HEK293T (cell line): ENCODE data around the gene PFKP.

ENCODE experiments used
- ELF4 ChIP-seq: fragments of 450-650 bp; IDR thresholded peaks from 2 replicates; pipeline ENCODE4 v1.6.1; 2017; ENCODE audit warnings: antibody characterized with exemption
- SP1 ChIP-seq: fragments of 450-650 bp; IDR thresholded peaks from 2 replicates; pipeline ENCODE4 v1.6.1; 2017
- SUZ12 ChIP-seq: fragments of 450-650 bp; IDR thresholded peaks from 2 replicates; pipeline ENCODE4 v1.6.1; 2016; ENCODE audit warnings: mild to moderate bottlenecking
- ZNF384 ChIP-seq: fragments of 450-650 bp; IDR thresholded peaks from 2 replicates; pipeline ENCODE4 v1.6.1; 2016

GRCh38 chr10:3060481-3060889 lies 6.9 kb upstream of the PFKP start:
- TF ChIP-seq SUZ12 = no peak
- no peak for TF ChIP-seq ELF4
- TF ChIP-seq SP1 = no peak
- no peak for TF ChIP-seq ZNF384
